ENCODE data around the gene NUDT3.
"Not testable (repeated sequence)": the region's sequence is repeated elsewhere in the genome, so short reads cannot be mapped to it uniquely, and the experiment has no call there.

The NUDT3 gene

DNA sequence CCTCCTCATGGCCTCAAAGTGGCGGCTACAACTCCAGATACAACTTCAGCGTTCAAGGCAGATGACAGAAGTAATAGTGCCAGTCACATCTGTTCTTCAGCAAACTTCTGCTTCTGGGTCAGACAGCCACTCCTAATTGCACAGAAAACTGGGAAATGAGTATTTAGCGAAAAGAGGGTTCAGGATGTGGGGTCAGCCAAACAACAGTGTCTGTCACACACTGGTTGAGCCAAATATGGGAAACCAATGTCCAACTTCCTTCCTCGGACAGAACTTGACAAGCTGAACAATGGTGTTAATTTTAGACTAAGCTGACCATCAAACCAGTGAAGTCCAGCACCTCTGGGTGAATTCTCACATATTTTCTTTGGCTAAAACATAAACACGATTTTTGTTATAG is 22.1 kb downstream of the NUDT3 start:
- ATAC-seq (no peak), DNase-seq (no peak)

DNA sequence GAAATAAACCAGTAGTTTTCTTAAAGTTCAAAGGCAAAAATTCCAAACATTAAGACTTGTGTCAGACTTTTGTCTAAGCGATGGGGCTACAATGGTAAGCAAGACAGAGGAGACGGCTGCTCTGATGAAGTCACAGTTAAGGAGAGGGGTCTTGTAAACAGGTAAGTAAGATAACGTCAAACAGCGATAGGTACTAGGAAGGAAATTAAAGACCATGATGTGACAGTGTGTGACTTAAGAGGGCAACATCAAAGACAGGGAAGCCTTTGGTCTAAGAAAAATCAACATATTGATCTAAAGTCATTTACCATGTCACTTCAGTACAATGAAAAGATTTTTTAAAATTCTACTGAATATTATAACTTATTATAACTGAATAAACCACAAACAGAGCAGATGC is 23.1 kb downstream of the NUDT3 start:
- DNase-seq, result no peak
- no peak for ATAC-seq

DNA sequence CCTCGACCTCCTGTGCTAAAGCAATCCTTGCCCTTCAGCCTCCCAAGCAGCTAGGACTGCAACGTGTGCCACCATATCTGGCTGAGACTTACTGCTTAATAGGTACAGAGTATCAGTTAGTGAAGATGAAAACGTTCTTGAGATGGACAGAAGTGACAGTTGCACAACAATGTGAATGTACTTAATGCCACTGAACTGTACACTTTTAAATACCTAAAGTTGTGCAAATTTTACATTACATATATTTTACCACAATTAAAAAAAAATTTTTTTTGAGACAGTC is 25.9 kb downstream of the NUDT3 start:
- no peak for ATAC-seq
- no peak for DNase-seq

DNA sequence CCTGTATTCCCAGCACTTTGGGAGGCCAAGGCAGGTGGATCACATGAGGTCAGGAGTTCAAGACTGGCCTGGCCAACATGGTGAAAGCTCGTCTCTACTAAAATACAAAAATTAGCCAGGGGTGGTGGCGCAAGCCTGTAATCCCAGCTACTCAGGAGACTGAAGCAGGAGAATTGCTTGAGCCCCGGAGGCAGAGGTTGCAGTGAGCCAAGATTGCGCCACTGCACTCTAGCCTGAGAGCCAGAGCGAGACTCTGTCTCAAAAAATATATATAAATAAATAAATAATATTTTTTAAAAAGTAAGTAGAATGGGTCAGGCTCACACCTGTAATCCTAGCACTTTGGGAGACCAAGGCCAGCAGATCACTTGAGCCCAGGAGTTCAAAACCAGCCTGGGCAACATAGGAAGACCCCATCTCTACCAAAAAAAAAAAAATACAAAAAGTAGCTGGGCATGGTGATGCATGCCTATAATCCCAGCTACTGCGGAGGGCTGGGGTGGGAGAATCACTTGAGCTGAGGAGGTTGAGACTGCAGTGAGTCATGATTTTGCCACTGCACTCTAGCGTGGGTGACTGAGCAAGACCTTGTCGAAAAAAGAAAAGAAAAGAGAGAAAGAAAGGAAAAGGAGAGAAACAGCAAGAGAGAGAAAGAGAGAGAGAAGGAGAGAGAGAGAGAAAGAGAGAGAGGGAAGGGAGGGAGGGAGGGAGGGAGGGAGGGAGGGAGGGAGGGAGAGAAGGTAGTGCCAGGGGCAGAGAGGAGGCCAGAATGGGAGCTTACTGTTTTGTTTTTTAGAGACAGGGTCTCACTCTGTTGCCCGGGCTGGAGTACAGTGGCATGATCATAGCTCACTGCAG is 26.5 kb downstream of the NUDT3 start:
- peak; percentile 52 for ATAC-seq
- DNase-seq, result not testable (repeated sequence)

DNA sequence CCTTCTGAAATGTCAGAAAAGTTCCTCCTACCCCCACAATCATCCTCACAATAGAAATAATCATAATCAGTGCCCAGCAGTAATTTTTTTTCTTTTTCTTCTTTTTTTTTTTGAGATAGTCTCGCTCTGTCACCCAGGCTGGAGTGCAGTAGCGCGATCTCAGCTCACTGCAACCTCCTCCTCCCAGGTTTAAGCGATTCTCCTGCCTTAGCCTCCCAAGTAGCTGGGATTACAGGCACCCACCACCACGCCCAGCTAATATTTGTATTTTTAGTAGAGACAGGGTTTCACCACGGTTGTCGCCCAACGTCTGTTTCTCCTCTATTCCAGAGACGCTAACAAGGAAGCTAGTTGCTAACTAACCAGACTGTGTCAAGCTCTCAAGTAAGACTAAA is 28.8 kb downstream of the NUDT3 start:
- not testable (repeated sequence) for ATAC-seq, DNase-seq

DNA sequence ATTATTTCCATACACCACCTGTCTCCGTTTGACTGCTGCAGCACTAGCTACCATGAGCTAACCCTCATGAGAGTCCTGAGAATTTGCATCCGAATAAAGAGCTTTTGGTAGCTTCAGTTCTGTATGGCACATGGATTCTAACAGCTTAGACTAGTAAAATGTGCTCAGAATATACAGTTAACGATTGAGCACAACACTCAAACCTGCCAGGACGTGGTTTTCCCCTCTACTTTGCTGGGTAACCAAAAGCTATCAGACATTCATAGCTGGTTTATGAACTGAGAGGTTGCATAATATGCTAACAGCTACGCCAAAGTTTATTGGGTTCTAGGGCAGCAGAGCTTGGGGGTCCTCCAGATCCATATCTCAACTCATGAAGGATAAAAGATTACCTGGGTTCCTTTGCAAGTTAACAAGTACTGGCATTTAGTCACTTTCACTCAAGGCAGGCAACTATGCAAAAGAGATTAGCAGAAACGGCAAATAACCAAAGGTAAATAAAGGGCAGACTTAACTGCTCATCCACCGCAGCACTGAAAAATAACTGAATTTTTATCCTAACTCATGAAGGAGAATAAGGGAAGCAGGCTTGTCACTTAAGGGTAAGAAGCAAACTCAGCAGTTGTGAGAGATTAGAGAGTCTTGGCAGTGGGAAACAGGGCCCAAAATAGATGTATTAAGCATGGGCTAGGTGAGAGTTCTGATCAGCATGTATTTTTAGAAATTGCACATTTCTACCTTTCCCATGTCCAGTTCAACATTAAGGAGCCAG is 29.4 kb downstream of the NUDT3 start:
- no peak for DNase-seq
- no peak for ATAC-seq

DNA sequence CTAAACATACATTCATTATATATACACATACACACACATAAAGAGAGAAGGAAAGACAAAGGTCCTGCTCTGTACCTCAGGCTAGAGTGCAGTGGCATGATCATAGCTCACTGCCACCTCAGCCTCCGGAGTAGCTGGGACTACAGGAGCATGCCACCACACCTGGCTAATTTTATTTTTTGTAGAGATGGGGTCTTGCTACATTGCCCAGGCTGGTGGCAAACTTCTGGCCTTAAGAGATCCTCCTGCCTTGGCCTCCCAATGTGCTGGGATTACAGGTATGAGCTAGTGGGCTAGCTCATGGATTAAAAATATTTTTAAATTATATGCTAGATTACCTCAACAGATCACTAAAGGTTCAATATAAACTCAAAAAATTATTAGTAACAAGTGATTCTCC is 30.3 kb downstream of the NUDT3 start:
- DNase-seq, result no peak
- no peak for ATAC-seq

DNA sequence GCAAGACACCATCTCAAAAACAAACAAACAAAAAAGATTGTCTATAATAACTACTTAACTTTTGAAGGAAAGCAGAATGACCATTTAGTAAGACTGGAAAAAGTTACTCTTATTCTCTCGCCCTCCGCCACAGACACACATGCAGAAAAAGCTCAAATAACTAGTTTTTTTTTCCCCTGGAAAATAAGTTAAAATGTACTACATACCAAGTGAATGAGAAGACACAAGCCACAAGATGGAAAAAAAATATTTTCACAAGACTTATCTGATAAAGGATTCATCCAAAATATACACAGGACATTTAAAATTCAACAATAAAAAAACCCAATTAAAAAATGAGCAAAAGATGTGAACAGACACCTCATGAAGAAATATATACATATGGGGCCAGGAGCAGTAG is 31.9 kb downstream of the NUDT3 start:
- no peak for ATAC-seq
- no peak for DNase-seq

DNA sequence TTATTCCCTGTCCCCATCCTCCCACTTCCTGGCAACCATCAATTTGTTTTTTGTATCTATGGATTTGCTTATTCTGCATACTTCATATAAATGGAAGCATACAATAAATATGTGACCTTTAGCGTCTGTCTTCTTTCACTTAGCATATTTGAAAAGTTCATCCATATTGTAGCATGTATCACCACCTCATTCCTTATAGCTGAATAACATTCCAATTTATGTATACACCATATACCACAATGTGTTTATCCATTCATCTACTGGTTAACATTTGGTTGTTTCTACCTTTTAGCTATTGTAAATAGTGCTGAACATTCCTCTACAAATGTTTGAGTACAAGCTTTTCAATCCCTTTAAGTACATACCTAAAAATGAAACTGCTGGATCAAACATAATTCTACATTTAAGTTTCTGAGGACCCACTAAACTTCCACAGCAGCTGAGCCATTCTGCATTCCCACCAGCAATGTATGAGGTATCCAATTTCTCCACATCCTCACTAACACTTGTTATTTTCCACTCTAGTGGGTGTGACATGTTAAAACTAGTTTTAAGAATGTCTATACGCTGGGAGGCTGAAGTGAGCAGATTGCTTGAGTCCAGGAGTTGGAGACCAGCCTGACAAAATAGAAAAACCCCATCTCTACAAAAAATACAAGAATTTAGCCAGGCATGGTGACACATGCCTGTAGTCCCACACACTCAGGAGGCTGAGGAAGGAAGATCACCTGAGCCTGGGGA is 32.9 kb downstream of the NUDT3 start:
- DNase-seq (no peak), ATAC-seq (no peak)

DNA sequence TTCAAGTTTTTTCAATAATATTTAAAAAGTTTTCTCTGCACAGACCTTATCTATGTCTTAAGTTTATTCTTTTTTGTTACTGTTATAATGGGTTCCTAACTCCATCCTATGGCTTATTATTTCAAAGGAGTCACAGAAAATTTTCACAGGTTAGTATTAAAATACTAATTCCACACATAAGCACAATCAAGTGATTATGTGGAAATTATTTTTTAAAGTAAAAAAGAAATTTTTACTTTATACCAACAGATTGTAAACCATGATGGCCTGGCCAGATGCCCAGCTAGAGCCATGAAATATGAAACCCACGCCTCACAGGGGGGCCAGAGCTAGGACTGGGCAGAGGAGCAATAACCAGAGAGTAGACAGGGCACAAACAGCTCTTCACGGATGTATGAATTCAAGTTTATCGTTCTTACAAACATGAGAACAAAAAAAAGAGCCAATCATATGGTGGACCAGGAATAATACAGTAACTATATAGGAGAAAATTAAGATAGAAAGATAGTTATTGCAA is 34.0 kb downstream of the NUDT3 start:
- ATAC-seq (no peak), DNase-seq (no peak)

DNA sequence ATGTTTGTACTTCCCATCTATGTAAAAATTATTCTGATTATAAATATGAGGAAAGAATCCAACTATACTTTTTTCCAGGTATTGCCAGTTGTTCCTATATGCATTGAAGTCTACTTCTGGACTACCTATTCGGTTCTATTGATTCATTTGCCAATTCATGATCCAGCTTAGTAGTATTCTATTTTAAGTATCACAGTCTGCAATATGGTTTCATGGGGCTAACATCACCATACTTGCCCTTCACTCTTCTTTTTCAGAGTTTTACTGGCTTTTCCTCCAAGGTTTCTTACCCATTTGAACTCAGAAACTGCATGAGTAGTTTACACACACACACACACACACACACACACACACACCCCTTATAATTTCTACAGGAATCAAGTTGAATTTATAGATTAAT is 34.5 kb downstream of the NUDT3 start:
- ATAC-seq, result no peak
- DNase-seq, result no peak

DNA sequence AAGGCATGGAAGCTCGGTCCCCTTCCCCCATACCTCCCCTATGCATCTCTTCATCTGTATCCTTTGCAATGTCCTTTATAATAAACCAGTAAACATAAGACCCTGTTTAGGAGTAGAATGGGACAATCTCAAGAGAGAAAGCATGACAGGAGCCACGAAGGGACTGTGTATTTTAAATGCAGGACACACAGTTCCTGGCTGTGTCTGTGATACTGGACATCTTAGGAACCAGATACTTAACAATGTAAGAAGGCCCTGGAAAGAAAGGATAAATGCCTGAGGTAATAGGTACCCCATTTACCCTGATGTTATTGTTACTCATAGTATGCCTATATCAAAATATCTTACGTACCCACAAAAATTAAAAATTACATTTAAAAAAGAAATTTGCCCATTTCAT is 36.6 kb downstream of the NUDT3 start:
- DNase-seq, result no peak
- no peak for ATAC-seq

DNA sequence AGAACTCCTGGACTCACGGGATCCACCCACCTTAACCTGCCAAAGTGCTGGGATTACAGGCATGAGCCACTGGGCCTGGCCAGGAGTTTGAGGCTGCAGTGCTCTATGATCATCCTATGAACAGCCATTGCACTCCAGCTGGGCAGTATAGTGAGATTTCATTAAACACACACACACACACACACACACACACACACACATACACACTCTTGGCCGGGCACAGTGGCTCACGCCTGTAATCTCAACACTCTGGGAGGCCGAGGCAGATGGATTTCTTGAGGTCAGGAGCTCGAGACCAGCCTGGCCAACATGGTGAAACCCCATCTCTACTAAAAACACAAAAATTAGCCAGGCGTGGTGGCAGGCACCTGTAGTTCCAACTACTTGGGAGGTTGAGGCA is 38.2 kb downstream of the NUDT3 start:
- not testable (repeated sequence) for DNase-seq, ATAC-seq

DNA sequence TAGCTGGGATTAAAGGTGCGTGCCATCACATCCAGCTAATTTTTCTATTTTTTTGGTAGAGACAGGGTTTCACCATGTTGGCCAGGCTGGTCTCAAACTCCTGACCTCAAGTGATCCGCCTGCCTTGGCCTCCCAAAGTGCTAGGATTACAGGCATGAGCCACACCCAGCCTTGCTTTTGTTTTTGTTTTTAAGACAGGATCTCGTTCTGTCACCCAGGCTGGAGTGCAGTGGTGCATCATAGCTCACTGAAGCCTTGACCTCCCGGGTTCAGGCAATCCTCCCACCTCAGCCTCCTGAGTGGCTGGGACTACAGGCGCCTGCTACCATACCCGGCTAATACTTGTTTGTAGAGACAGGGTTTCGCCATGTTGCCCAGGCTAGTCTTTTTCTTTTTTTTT is 38.9 kb downstream of the NUDT3 start:
- not testable (repeated sequence) for DNase-seq, ATAC-seq

DNA sequence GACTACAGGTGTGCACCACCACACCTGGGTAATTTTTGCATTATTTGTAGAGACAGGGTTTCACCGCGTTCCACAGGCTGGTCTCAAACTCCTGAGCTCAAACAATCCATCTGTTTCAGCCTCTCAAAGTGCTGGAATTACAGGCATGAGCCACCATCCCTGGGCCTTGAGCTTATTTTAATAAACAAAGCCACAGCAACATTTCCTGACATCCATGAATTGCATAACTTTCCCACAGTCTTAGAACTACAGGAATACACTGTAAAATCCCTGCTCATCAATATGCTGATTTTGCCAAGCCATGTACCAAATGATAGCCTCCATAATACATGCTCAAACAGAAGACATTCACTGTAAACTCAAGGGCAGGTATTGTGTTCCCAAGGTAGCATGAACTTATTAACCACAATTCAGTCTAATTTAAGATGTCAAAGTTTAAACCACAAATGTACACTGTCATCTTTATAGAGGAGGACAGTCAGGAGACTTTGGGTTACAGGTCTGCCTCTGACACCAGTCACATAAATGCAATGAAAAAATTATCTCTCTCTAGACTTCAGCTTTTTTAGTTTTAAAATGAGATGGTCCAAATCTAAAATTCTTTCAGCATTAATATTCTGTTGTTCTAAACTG is 40.0 kb downstream of the NUDT3 start:
- ATAC-seq, result no peak
- no peak for DNase-seq

DNA sequence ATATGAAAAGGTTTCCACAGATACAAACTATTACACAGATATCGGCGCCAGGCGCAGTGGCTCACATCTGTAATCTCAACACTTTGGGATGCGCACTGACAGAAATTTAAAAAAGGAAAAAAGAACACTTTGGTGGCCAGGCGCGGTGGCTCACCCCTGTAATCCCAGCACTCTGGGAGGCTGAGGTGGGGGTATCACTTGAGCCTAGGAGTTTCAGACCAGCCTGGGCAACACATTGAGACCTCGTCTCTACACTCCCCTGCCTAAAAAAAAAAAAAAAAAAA is 41.6 kb downstream of the NUDT3 start:
- DNase-seq, result no peak
- ATAC-seq, result no peak

DNA sequence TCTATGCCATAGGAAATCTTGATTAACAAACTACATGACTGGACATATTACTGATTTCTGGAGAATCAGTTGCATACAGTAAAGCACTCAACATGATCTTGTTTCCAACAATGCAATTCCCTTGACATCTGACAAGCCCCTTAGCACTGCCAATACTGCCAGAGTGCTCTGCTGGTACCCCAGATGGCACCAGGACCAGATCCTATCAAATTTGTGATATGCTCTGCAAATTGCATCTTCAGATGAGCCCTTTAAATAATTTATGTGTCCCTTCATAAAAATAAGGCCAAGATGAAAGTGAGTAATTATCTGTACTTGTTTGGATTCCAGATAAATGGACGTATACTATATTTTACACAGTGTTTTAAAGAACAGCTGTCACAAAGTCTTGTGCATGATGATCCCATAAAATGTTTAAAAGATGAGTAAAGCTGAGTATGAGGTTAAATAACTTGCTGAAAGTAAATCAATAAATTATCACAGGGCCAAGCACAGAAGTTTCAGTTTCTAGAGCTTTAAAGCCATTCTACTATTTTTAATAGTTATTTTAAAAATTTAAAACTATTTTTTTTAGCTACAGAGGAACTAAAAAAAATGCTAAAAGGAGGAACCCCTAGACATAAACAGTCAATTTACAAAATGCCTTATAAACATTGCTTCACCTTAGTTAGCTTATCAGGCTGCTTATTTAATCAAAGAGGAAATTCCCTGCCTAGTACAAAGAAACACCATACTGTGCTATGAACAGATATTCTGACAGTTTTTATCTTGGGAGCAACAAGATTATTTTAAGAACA is 42.1 kb downstream of the NUDT3 start:
- DNase-seq (no peak), ATAC-seq (no peak)

DNA sequence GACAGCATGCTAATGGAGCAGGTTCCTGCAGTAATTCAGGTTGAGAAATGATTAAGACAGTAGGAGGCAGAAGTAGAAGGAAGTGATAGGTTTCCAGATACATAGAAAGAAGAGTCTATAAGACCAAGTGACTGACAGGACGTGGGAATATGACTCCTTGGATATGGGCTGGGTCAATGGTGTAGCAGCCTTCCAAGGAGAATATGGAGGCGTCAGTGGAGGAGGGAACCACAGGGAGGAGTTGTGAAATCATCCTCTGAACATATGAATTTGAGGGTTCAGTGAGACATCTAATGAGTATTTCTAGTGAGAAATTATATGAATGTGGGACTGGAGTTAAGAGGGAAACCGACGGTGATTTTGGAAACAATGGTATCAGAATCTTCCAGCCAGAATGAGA is 43.3 kb downstream of the NUDT3 start:
- DNase-seq, result no peak
- no peak for ATAC-seq

DNA sequence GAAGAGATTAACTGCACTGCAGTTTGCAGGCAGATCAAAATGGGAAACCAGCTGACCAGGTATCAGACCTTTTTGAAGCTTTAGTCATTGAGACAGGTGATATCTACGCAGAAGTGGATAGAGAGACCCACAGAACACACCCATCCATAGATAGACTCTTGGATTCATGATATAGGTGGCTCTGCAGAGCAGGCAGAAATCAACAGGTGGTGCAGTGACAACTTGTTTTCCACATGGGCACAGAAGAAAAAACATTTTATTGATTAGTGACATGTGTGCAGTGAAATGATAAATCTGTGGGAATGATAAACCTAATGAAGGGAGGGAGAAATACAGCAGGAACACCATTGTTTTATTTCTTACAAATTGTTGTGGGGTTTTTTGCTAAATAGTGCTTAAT is 45.2 kb downstream of the NUDT3 start:
- DNase-seq, result no peak

DNA sequence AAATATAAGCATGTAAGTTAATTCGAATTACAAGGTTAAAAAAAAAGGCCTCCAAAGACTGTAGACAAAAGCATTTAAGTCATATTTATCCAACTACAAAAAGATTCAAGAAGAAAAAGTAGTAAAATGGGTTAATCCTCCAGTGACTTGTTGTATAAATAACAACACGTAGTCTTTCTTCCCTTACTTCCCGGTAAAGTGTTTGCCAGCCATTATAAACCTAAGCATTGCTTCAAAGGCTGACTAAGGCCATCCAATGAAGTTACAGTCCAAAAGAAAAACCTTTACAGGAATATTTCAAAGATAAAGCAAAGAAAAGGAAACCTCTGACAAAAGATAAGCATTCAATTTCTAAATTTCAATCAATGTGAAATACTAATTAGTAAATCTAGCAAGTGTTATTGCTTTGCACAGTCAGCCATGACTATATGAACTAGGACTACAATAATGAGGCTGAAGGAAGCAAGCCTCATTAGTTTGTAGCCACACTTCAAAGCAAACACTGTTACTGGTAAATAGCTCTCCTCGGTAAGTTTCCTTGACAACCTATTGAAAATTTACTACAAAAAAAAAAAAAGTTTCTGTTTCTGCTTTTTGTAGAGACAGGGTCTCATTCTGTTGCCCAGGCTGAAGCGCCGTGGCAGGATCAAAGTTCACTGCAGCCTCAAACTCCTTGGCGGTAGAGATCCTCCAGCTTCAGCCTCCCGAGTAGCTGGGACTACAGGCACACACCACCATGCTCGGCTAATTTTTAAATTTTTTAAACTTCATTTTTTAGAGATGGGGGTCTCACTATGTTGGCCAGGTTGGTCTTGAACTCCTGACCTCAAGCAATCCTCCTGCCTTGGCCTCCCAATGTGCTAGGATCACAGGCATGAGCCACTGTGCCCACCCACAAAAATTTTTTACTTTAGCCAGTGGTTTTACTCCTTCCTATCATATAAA is 46.0 kb downstream of the NUDT3 start:
- ATAC-seq (no peak), DNase-seq (no peak)

More for the DNA sequence above, 45.2 kb downstream of the NUDT3 start:
- no peak for ATAC-seq

DNA sequence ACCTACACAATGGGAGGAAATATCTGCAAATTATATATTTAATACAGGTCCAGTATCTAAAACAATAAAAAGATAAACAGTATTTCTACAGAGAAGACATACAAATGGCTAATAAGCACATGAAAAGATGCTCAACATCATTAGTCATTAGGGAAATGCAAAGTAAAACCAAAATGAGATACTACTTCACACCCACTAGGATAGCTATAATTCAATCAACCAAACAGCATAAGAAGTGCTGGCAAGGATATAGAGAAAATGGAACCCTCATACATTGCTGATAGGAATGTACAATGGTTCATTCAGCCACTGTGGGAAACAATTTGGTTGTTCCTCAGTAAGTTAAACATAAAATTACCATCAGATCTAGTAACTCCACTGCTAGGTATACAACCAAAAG is 48.7 kb downstream of the NUDT3 start:
- DNase-seq (no peak), ATAC-seq (no peak)
